B cell (primary cell): Measurements from ENCODE around the gene CD38. TPM values are rescaled to one million over a fixed set of nuclear protein-coding genes. Genes with fewer than 3 reads are reported as not detected.

ENCODE experiments used
- ATAC-seq: fragments of 200-7000 bp; cut with Tn5 transposase; one replicate; pipeline ENCODE4 v1.10.0; 2021; ENCODE audit warnings: low read depth, mild to moderate bottlenecking, moderate number of reproducible peaks, moderate library complexity
- CTCF ChIA-PET: fragments of 350-600 bp; sonication (Branson Sonifier 250); formaldehyde crosslinking; loops from one replicate; lab custom pipeline; 2021; ENCODE audit warnings: antibody characterized with exemption, inconsistent platforms; lab: Charles Lee
- POLR2A ChIA-PET: fragments of 350-600 bp; sonication (Branson Sonifier 250); formaldehyde crosslinking; loops from one replicate; lab custom pipeline; 2021; ENCODE audit warnings: antibody characterized with exemption; lab: Charles Lee
- DNase-seq: peaks from one replicate; pipeline ENCODE4 v3.0.0; 2013
- H2AFZ ChIP-seq: 2 replicates; pipeline ENCODE4 v1.6.1; 2012; ENCODE audit warnings: mild to moderate bottlenecking, low read depth, low read length; ENCODE audit not compliant: insufficient read depth, poor library complexity, severe bottlenecking
- H3K27ac ChIP-seq, 2 donors: 1 replicate in 1 of 2; 2 replicates in 1 of 2; pipeline ENCODE4 v1.5.1; 2012 to 2013; ENCODE audit warnings: low read length in 2 of 2, mild to moderate bottlenecking in 2 of 2, moderate library complexity in 1 of 2
- H3K27me3 ChIP-seq, 4 experiments: fragments of 200-600 bp in 1 of 4; sonication (generic) in 1 of 4; replicated peaks in 1 of 4; 1 replicate in 2 of 4; 2 replicates in 2 of 4; pipeline versions ENCODE4 v1.6.1 to v1.7.0; 2013 to 2016; ENCODE audit warnings: low read length in 3 of 4, mild to moderate bottlenecking in 2 of 4, mixed read lengths in 1 of 4, moderate library complexity in 1 of 4; ENCODE audit not compliant: insufficient read depth in 4 of 4, control insufficient read depth in 3 of 4; ENCODE audit errors: control extremely low read depth in 1 of 4
- H3K36me3 ChIP-seq, 2 experiments: replicated peaks in 1 of 2; 1 replicate in 1 of 2; 2 replicates in 1 of 2; pipeline versions ENCODE4 v1.6.1 to v1.7.1; 2013; ENCODE audit warnings: low read length in 1 of 2; ENCODE audit not compliant: insufficient read depth in 2 of 2, control insufficient read depth in 1 of 2; ENCODE audit errors: control extremely low read depth in 1 of 2, extremely low read depth in 1 of 2
- H3K4me1 ChIP-seq, 2 donors: fragments of 200-600 bp in 1 of 2; sonication (generic) in 1 of 2; 1 replicate in 1 of 2; 2 replicates in 1 of 2; pipeline versions ENCODE4 v1.5.1 to v1.6.1; 2013 to 2017; ENCODE audit warnings: low read length in 2 of 2; ENCODE audit not compliant: control insufficient read depth in 2 of 2, insufficient read depth in 2 of 2
- H3K4me2 ChIP-seq: replicated peaks from 2 replicates; pipeline ENCODE3; 2012; ENCODE audit warnings: mild to moderate bottlenecking, low read depth, low read length; ENCODE audit not compliant: poor library complexity, severe bottlenecking
- H3K4me3 ChIP-seq, 5 experiments: fragments of 200-600 bp in 1 of 5; sonication (generic) in 1 of 5; 1 replicate in 3 of 5; 2 replicates in 2 of 5; pipeline versions ENCODE4 v1.5.1 to v1.7.0; 2011 to 2016; ENCODE audit warnings: low read length in 4 of 5, mild to moderate bottlenecking in 4 of 5, low read depth in 2 of 5, control low read depth in 1 of 5, moderate library complexity in 1 of 5; ENCODE audit not compliant: insufficient read depth in 1 of 5; ENCODE audit errors: control extremely low read depth in 1 of 5, extremely low read depth in 1 of 5
- H3K79me2 ChIP-seq: fragments of 200-600 bp; sonication (generic); one replicate; pipeline ENCODE4 v1.6.0; 2016; ENCODE audit warnings: low read length; ENCODE audit not compliant: control insufficient read depth, insufficient read depth
- H3K9ac ChIP-seq: fragments of 200-600 bp; sonication (generic); 2 replicates; pipeline ENCODE4 v1.6.1; 2017; ENCODE audit warnings: mild to moderate bottlenecking, low read length, moderate library complexity
- H3K9me3 ChIP-seq, 3 donors: one replicate each; pipeline versions ENCODE4 v1.6.1 to v1.7.1; 2013; ENCODE audit warnings: low read length in 2 of 3; ENCODE audit not compliant: control insufficient read depth in 2 of 3, insufficient read depth in 1 of 3; ENCODE audit errors: control extremely low read depth in 1 of 3
- H4K20me1 ChIP-seq: 2 replicates; pipeline ENCODE4 v1.6.0; 2012; ENCODE audit warnings: mild to moderate bottlenecking, low read length; ENCODE audit not compliant: insufficient read depth, control insufficient read depth, poor library complexity, severe bottlenecking
- H3K27ac Mint-ChIP-seq: one replicate; pipeline ENCODE4 v1.8.0; 2021; ENCODE audit warnings: mixed read lengths
- H3K27me3 Mint-ChIP-seq: one replicate; pipeline ENCODE4 v1.8.0; 2021; ENCODE audit warnings: mixed read lengths
- H3K4me1 Mint-ChIP-seq: one replicate; pipeline ENCODE4 v1.8.0; 2021; ENCODE audit warnings: mixed read lengths
- H3K4me3 Mint-ChIP-seq: one replicate; pipeline ENCODE4 v1.8.0; 2021; ENCODE audit warnings: mixed read lengths
- H3K9me3 Mint-ChIP-seq: one replicate; pipeline ENCODE4 v1.8.0; 2022; ENCODE audit warnings: mixed read lengths; ENCODE audit not compliant: insufficient read depth
- EZH2 ChIP-seq: IDR thresholded peaks from 2 replicates; pipeline ENCODE4 v1.6.1; 2012; ENCODE audit warnings: borderline replicate concordance, low read depth, mild to moderate bottlenecking, moderate library complexity, low read length; ENCODE audit not compliant: insufficient read depth, poor library complexity, severe bottlenecking
- WGBS: methylation state at CpG from one replicate; pipeline ENCODE4 v1.1.5; 2013; ENCODE audit warnings: missing lambda C conversion rate; ENCODE audit not compliant: insufficient coverage; 5-methylcytosine and 5-hydroxymethylcytosine counted together
- intact Hi-C: fragments of 100-400 bp; cut with micrococcal nuclease; formaldehyde crosslinking; loops from one replicate; pipeline ENCODE4 v1.10.0; 2022
- polyA plus RNA-seq: library from polyadenylated mRNA; depleted of rRNA; stranded (reverse); fragments of >200 nt; gene quantifications from 2 replicates; pipeline ENCODE4 v1.2.3, GENCODE V29; 2012
- total RNA-seq, 2 donors: library from RNA; stranded (reverse); fragments of 120-200 nt in 1 of 2; gene quantifications; 1 replicate in 1 of 2; 2 replicates in 1 of 2; pipeline versions ENCODE4 v1.2.3 to v1.2.4, GENCODE V29; 2013 to 2022
- TF ChIP-seq, protein P1 (sequence below): fragments of 200-600 bp; IDR thresholded peaks from one replicate; pipeline ENCODE4 v1.8.0; 2022; ENCODE audit warnings: antibody characterized with exemption, mild to moderate bottlenecking

Gene CD38
- total and polyA plus RNA-seq, 2 donors (not counting 1 experiment from before 2014, with no cell fraction given) = 10.1 to 12.9 TPM

DNA sequence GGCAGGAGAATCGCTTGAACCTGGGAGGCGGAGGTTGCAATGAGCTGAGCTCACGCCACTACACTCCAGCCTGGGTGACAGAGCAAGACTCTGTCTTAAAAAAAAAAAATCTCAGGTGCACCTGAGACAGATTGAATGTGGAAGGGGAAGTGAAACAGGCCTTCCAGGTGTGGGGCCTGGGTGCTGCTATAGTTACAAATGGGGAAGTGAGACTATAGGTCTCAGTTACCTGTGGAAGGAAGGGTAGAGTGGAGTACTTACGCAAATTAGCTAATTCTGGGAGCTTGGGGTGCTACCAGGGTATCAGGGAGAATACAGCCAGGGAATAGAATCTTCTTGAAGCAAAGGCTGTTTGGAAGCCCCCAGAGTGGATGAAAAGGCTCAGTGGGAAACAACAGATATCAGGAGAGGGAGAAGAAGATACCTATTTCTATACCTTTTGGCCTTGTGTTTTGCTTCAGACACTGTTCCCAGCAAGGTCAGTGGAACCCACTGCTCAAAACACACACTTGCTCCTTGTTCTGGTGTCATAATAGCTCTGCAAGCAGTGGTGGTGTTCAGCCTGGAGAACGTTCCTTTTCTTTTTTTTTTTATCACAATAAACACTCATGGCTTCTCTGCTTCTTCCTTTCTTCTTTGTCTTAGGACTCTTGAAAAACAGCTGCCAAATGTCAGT, 7.0 kb downstream of the CD38 start:
- H3K36me3 ChIP-seq = peaks cover 0 to 5% of the 10 kb centered on the region in 2 experiments
- H3K4me3 ChIP-seq = no peak overlapping the region
- intact Hi-C loops = loop anchor here (5.0 kb wide), 1 partner anchor 38 kb away; no protein-coding TSS in a partner anchor
- ATAC-seq (peak; percentile 88), DNase-seq (peak; percentile 86)
- peaks cover 48 to 53% of the 10 kb centered on the region in 2 donors for H3K4me1 ChIP-seq
- Mint-ChIP-seq H3K27ac (peak overlapping the region; percentile 87), H3K27me3 (no peaks in the 10 kb centered on the region), H3K4me3 (peak overlapping the region; percentile 66), H3K4me1 (peaks cover 58% of the 10 kb centered on the region), H3K9me3 (peaks cover 12% of the 10 kb centered on the region)
- CTCF ChIA-PET = interaction anchor here (0.7 to 2.4 kb wide), 2 partner anchors 20 to 29 kb away, joined by 3 to 16 read pairs; no protein-coding TSS in a partner anchor
- peak overlapping the region; percentile 17 for H3K4me2 ChIP-seq
- POLR2A ChIA-PET = no interaction called here
- 8% methylated on average over 2 of the region's 5 CpGs for WGBS
- TF ChIP-seq, protein P1, sequence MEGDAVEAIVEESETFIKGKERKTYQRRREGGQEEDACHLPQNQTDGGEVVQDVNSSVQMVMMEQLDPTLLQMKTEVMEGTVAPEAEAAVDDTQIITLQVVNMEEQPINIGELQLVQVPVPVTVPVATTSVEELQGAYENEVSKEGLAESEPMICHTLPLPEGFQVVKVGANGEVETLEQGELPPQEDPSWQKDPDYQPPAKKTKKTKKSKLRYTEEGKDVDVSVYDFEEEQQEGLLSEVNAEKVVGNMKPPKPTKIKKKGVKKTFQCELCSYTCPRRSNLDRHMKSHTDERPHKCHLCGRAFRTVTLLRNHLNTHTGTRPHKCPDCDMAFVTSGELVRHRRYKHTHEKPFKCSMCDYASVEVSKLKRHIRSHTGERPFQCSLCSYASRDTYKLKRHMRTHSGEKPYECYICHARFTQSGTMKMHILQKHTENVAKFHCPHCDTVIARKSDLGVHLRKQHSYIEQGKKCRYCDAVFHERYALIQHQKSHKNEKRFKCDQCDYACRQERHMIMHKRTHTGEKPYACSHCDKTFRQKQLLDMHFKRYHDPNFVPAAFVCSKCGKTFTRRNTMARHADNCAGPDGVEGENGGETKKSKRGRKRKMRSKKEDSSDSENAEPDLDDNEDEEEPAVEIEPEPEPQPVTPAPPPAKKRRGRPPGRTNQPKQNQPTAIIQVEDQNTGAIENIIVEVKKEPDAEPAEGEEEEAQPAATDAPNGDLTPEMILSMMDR = no peak
- no peak for TF ChIP-seq EZH2
- peak overlapping the region; percentile 20 to 21 for H3K27ac ChIP-seq
- peaks cover 0 to 21% (median 0%) of the 10 kb centered on the region in 3 donors for H3K9me3 ChIP-seq
- no peaks in the 10 kb centered on the region for H4K20me1 ChIP-seq
- no peaks in the 10 kb centered on the region for H3K27me3 ChIP-seq
- H3K9ac ChIP-seq = no peak overlapping the region
- H3K79me2 ChIP-seq = peaks cover 30% of the 10 kb centered on the region
- no peak overlapping the region for H2AFZ ChIP-seq

DNA sequence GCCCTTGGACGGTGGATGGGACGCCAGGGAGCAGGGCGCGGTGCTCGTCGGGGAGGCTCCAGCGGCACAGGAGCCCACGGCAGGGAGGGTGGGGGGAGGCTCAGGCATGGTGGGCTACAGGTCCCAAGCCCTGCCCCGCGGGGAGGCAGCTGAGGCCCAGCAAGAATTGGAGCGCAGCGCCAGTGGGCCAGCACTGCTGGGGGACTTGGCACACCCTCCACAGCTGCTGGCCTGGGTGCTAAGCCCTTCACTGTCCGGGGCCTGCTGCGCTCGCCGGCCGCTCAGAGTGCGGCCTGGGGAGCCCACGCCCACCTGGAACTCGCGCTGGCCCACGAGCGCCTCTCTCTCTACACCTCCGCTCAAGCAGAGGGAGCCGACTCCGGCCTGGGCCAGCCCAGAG, 8.6 kb downstream of the CD38 start:
- Histone ChIP-seq H3K79me2 (peaks cover 15% of the 10 kb centered on the region), H3K27me3 (no peaks in the 10 kb centered on the region), H3K4me1 (peaks cover 36 to 40% of the 10 kb centered on the region in 2 donors), H3K4me3 (no peak overlapping the region), H3K9ac (no peak overlapping the region), H2AFZ (no peak overlapping the region), H3K36me3 (peaks cover 0 to 5% of the 10 kb centered on the region in 2 experiments), H3K27ac (no peak overlapping the region), H4K20me1 (no peaks in the 10 kb centered on the region), H3K9me3 (peaks cover 0 to 21% (median 0%) of the 10 kb centered on the region in 3 donors), H3K4me2 (no peak overlapping the region)
- Mint-ChIP-seq H3K27ac (no peak overlapping the region), H3K4me1 (peaks cover 48% of the 10 kb centered on the region), H3K27me3 (no peaks in the 10 kb centered on the region), H3K9me3 (peaks cover 12% of the 10 kb centered on the region), H3K4me3 (no peak overlapping the region)
- intact Hi-C loops = loop anchor here (5.0 kb wide), 1 partner anchor 39 kb away; no protein-coding TSS in a partner anchor
- 96% methylated on average over 26 of the region's 26 CpGs for whole genome bisulfite sequencing
- ATAC-seq (no peak), DNase-seq (no peak)
- CTCF ChIA-PET = interaction anchor here (1.1 to 2.4 kb wide), 3 partner anchors 19 to 216 kb away, joined by 3 to 16 read pairs (median 3); no protein-coding TSS in a partner anchor
- POLR2A ChIA-PET = no interaction called here
- TF ChIP-seq EZH2 = no peak
- TF ChIP-seq, protein P1 = no peak
